Gastrocnemius medialis (tissue), 4 donors: ENCODE data around the gene CGB1. TPM values are rescaled to one million over a fixed set of nuclear protein-coding genes. Genes with fewer than 3 reads are reported as not detected.
"Not testable (repeated sequence)": the region's sequence is repeated elsewhere in the genome, so short reads cannot be mapped to it uniquely, and the experiment has no call there.

Experiments
- ATAC-seq, 2 donors: fragments of 150-250 bp; one replicate each; pipeline ENCODE4 v1.9.1; 2016
- DNase-seq, 2 donors: peaks; one replicate each; pipeline ENCODE4 v3.0.0-alpha.2; 2019
- H3K27ac ChIP-seq, 4 donors: fragments of 200-600 bp; sonication (generic); 1 replicate in 1 of 4; 2 replicates in 3 of 4; pipeline ENCODE4 v1.5.1; 2016 to 2018; ENCODE audit warnings: mild to moderate bottlenecking in 2 of 4, moderate library complexity in 1 of 4
- H3K27me3 ChIP-seq, 3 donors: fragments of 200-600 bp; sonication (generic) in 2 of 3; 1 replicate in 1 of 3; 2 replicates in 2 of 3; pipeline versions ENCODE4 v1.5.1 to v1.6.0; 2016 to 2019; ENCODE audit warnings: mild to moderate bottlenecking in 1 of 3, moderate library complexity in 1 of 3
- H3K36me3 ChIP-seq, 2 donors: fragments of 200-600 bp; sonication (generic) in 1 of 2; one replicate each; pipeline ENCODE4 v1.5.1; 2017 to 2018
- H3K4me1 ChIP-seq, 2 donors: fragments of 200-600 bp; sonication (generic) in 1 of 2; one replicate each; pipeline ENCODE4 v1.5.1; 2016 to 2017; ENCODE audit warnings: mild to moderate bottlenecking in 2 of 2
- H3K4me3 ChIP-seq, 4 donors: fragments of 200-600 bp; sonication (generic) in 3 of 4; 1 replicate in 1 of 4; 2 replicates in 3 of 4; pipeline ENCODE4 v1.5.1; 2016 to 2019; ENCODE audit warnings: mild to moderate bottlenecking in 2 of 4
- H3K9me3 ChIP-seq, 3 donors: fragments of 200-600 bp; sonication (generic) in 2 of 3; 1 replicate in 1 of 3; 2 replicates in 2 of 3; pipeline ENCODE4 v1.5.1; 2016 to 2019
- in situ Hi-C, 4 donors: fragments of 200-750 bp; cut with MboI; loops; one replicate each; pipeline versions ENCODE4 v1.15.0 to v1.8.0; 2017; ENCODE audit warnings: low sequenced_read_pairs in 4 of 4
- intact Hi-C: fragments of 100-400 bp; cut with DNase I; formaldehyde crosslinking; loops from one replicate; pipeline ENCODE4 v1.15.1; 2023; ENCODE audit warnings: low total_unique reads
- total RNA-seq, 4 donors: library from RNA; depleted of rRNA; stranded (reverse); fragments of >200 nt; gene quantifications; one replicate each; pipeline versions ENCODE4 v1.1.0 to v1.2.3, GENCODE V29; 2016
- TF ChIP-seq, protein P1 (sequence below), 5 experiments: fragments of 450-650 bp in 3 of 5; fragments of 200-600 bp in 2 of 5; sonication (generic) in 2 of 5; IDR thresholded peaks in 4 of 5; conservative IDR thresholded peaks in 1 of 5; 1 replicate in 4 of 5; 2 replicates in 1 of 5; pipeline ENCODE4 v1.5.1; 2016 to 2019; ENCODE audit warnings: antibody characterized with exemption in 5 of 5, mild to moderate bottlenecking in 3 of 5, moderate library complexity in 3 of 5

Gene CGB1
- total RNA-seq, 4 donors from 2014 or later, result not detected

DNA sequence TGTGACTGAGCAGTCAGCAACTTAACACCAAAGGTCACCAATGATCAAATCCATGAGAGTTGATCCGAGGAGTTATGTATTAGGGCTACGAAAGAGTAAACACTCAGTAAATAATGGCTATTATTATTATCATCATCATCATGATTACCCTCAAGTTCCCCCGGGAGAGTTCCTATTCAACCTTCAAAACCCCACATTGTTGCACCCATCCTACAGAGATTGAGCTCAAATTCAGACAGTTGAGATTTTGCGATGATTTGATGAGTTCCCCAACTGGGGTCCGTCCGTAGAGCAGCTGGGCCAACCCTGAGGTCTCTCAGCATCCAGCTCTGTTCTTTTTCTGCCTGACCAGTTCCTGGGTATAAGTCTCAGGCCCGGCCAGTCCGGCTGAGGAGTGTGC is 1.4 kb upstream of the CGB1 start:
- H3K9me3 ChIP-seq, in situ Hi-C loops, H3K27me3 ChIP-seq, H3K4me1 ChIP-seq, DNase-seq, H3K4me3 ChIP-seq, H3K27ac ChIP-seq, H3K36me3 ChIP-seq, intact Hi-C loops, ATAC-seq: not testable (repeated sequence)

DNA sequence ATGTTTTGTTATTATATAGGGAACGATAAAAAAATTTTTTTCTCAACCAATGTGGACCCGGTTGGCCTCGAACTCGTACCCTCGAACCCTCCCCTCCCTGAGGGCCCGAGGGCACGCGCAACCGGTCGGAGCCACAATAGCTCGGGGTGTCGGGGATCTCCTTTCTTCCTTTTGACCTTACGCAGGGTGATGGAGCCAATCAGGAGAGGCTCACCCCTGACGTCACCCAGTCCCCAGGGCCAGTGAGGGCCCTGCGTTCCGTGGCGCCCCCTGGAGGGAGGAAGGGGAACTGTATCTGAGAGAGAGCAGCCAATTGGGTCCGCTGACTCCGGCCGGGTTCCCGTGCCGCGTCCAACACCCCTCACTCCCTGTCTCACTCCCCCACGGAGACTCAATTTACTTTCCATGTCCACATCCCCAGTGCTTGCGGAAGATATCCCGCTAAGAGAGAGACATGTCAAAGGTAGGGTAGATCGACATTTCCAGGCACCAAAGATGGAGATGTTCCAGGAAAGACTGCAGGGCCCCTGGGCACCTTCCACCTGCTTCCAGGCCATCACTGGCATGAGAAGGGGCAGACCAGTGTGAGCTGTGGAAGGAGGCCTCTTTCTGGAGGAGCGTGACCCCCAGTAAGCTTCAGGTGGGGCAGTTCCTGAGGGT is 4.9 kb downstream of the CGB1 start, which contains the start of gene CGB2:
Gene CGB2 (plus strand): TSS at position 249 of the 660 bp plus-strand sequence. CDS start 206 bp downstream, at position 455.
- not testable (repeated sequence) for ATAC-seq

DNA sequence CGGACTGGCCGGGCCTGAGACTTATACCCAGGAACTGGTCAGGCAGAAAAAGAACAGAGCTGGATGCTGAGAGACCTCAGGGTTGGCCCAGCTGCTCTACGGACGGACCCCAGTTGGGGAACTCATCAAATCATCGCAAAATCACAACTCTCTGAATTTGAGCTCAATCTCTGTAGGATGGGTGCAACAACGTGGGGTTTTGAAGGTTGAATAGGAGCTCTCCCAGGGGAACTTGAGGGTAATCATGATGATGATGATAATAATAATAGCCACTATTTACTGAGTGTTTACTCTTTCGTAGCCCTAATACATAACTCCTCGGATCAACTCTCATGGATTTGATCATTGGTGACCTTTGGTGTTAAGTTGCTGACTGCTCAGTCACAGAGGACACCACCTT is 6.4 kb downstream of the CGB1 start:
- H3K27ac ChIP-seq, intact Hi-C loops, H3K4me3 ChIP-seq, DNase-seq, ATAC-seq, H3K4me1 ChIP-seq, H3K27me3 ChIP-seq, H3K9me3 ChIP-seq, H3K36me3 ChIP-seq, in situ Hi-C loops: not testable (repeated sequence)

More for the DNA sequence above, 4.9 kb downstream of the CGB1 start, which contains the start of gene CGB2:
- in situ Hi-C loops, H3K4me3 ChIP-seq, H3K27ac ChIP-seq, H3K4me1 ChIP-seq, H3K27me3 ChIP-seq, H3K9me3 ChIP-seq, DNase-seq, H3K36me3 ChIP-seq, intact Hi-C loops: not testable (repeated sequence)
- TF ChIP-seq, protein P1, sequence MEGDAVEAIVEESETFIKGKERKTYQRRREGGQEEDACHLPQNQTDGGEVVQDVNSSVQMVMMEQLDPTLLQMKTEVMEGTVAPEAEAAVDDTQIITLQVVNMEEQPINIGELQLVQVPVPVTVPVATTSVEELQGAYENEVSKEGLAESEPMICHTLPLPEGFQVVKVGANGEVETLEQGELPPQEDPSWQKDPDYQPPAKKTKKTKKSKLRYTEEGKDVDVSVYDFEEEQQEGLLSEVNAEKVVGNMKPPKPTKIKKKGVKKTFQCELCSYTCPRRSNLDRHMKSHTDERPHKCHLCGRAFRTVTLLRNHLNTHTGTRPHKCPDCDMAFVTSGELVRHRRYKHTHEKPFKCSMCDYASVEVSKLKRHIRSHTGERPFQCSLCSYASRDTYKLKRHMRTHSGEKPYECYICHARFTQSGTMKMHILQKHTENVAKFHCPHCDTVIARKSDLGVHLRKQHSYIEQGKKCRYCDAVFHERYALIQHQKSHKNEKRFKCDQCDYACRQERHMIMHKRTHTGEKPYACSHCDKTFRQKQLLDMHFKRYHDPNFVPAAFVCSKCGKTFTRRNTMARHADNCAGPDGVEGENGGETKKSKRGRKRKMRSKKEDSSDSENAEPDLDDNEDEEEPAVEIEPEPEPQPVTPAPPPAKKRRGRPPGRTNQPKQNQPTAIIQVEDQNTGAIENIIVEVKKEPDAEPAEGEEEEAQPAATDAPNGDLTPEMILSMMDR (IDR thresholded peaks at IDR 0.05 in 4 of 5, conservative IDR thresholded peaks at IDR 0.05 in 1 of 5), result peak in 3 of 5 experiments; percentile 20 to 39 (median 37)

DNA sequence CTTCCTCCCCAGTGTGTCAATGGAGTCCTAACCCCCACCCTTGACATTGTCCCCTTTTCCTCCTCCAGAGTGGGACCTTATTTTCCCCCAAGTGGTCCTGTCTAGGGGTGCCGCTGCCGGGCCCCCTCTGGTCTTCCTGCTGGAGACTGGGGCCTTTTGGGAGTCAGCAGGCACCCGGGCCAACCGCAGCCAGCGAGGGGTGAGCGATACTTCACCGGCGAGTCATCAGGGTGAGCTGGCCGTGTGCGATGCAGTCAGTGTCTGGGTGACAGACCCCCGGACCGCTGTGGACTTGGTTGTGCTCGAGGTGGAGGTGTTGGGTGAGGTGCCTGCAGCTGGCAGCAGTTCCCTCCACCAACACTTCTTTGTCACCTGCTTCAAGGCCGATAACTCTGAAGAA is 6.9 kb downstream of the CGB1 start:
- DNase-seq, H3K4me1 ChIP-seq, H3K9me3 ChIP-seq, H3K27ac ChIP-seq, in situ Hi-C loops, H3K36me3 ChIP-seq, H3K4me3 ChIP-seq, H3K27me3 ChIP-seq, ATAC-seq, intact Hi-C loops: not testable (repeated sequence)

DNA sequence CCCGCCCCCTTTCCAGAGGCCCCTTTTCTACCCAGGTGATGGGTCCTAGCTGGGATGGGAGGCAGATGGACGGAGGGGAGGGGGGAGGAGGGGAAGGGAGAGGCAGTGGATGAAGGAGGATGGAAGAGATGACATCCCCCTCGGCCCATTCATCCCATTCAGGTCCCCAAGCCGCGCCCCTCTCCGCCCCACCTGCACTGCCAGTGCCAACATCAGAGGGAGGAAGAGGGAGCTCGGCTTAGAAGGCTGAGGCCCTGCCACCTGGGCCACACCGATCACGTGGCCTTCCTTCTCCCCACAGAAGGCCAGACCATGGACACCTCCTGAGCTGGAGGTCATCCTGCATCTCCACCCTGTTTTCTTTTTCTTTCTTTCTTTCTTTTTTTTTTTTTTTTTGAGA is 8.0 kb downstream of the CGB1 start:
- H3K4me3 ChIP-seq, in situ Hi-C loops, intact Hi-C loops, DNase-seq, H3K27ac ChIP-seq, H3K36me3 ChIP-seq, H3K27me3 ChIP-seq, H3K9me3 ChIP-seq, ATAC-seq, H3K4me1 ChIP-seq: not testable (repeated sequence)

DNA sequence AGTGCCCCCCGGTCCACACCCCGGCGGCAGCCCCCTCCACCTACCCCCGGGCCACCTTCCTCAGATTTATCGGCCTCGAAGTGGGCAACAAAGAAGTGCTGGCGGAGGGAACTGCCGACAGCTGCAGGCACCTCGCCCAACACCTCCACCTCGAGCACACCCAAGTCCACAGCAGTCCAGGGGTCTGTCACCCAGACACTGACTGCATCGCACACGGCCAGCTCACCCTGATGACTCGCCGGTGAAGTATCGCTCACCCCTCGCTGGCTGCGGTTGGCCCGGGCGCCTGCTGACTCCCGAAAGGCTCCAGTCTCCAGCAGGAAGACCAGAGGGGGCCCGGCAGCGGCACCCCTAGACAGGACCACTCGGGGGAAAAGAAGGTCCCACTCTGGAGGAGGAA is 11.1 kb downstream of the CGB1 start:
- intact Hi-C loops, H3K27me3 ChIP-seq, in situ Hi-C loops, ATAC-seq, H3K4me1 ChIP-seq, DNase-seq, H3K9me3 ChIP-seq, H3K36me3 ChIP-seq, H3K4me3 ChIP-seq, H3K27ac ChIP-seq: not testable (repeated sequence)

DNA sequence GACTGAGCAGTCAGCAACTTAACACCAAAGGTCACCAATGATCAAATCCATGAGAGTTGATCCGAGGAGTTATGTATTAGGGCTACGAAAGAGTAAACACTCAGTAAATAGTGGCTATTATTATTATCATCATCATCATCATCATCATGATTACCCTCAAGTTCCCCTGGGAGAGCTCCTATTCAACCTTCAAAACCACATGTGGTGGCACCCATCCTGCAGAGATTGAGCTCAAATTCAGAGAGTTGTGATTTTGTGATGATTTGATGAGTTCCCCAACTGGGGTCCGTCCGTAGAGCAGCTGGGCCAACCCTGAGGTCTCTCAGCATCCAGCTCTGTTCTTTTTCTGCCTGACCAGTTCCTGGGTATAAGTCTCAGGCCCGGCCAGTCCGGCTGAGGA is 11.6 kb downstream of the CGB1 start:
- DNase-seq, intact Hi-C loops, H3K9me3 ChIP-seq, H3K27ac ChIP-seq, H3K36me3 ChIP-seq, H3K4me3 ChIP-seq, ATAC-seq, H3K4me1 ChIP-seq, H3K27me3 ChIP-seq, in situ Hi-C loops: not testable (repeated sequence)

DNA sequence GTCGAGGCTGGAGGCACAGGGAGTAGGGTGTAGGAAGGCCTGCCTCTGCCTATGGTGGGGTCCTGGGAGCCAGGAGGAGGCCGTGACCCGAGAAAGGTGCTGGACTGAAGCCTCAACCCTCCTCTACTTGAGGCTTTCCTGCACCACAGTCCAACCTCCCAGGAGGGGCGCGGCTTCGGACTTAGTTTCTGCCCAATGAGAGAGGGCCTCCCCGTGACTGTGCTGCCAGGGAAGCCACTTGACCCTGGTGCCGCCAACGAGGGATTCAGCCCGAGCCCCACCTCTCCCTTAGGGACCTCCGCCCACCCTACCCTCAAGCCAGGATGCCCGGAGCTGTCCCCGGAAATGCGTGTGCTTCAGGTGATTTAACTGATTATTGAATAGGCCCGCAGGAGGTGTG is 12.5 kb downstream of the CGB1 start, which contains the start of gene CGB3:
Gene CGB3 (minus strand): TSS at position 101 of the 400 bp plus-strand sequence. CDS start 362 bp downstream, outside the sequence.
- H3K4me3 ChIP-seq, H3K4me1 ChIP-seq, H3K36me3 ChIP-seq, H3K27me3 ChIP-seq, ATAC-seq, H3K9me3 ChIP-seq, DNase-seq, intact Hi-C loops, in situ Hi-C loops, H3K27ac ChIP-seq: not testable (repeated sequence)
